Spleen (tissue), 7 donors: ENCODE measurements around the gene SLC25A43.

Source experiments
- POLR2A ChIP-seq, 3 donors: fragments of 450-650 bp; IDR thresholded peaks; one replicate each; pipeline ENCODE4 v1.5.1; 2017; ENCODE audit warnings: antibody characterized with exemption in 3 of 3, mild to moderate bottlenecking in 1 of 3
- TF ChIP-seq, protein P1 (sequence below), 11 experiments: fragments of 200-600 bp in 7 of 11; fragments of 450-650 bp in 4 of 11; sonication (generic) in 4 of 11; IDR thresholded peaks in 8 of 11; conservative IDR thresholded peaks in 3 of 11; 1 replicate in 7 of 11; 2 replicates in 4 of 11; pipeline versions ENCODE4 v1.4.0 to v1.8.0; 2016 to 2021; ENCODE audit warnings: antibody characterized with exemption in 11 of 11, inconsistent platforms in 4 of 11, mild to moderate bottlenecking in 1 of 11
- donor health status: DM: no; HTN: no; CAD: no; lungs with moderate emphysema.
- donor health status: DM: no; HTN: no; CAD: no.
- donor health status: DM: no; HTN: no; CAD: no.

DNA sequence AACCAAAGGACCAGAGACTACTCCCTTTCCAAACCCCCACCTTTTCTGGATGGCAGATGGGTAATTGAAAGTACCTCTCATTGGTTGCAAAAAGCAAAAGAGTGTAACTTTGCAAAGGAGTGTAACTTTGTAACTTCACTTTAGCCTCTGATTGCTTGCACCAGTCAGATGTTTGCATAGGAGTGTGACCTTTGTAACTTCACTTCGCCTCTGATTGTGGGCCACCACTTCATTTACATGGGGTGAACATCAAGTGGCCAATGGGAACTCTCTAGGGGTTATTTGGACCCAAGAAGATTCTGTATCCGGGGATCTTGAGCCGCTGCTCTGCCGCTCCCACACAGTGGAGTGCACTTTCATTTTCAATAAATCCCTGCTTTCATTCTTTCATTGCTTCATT lies 9.9 kb upstream of the SLC25A43 start:
- TF ChIP-seq, protein P1, sequence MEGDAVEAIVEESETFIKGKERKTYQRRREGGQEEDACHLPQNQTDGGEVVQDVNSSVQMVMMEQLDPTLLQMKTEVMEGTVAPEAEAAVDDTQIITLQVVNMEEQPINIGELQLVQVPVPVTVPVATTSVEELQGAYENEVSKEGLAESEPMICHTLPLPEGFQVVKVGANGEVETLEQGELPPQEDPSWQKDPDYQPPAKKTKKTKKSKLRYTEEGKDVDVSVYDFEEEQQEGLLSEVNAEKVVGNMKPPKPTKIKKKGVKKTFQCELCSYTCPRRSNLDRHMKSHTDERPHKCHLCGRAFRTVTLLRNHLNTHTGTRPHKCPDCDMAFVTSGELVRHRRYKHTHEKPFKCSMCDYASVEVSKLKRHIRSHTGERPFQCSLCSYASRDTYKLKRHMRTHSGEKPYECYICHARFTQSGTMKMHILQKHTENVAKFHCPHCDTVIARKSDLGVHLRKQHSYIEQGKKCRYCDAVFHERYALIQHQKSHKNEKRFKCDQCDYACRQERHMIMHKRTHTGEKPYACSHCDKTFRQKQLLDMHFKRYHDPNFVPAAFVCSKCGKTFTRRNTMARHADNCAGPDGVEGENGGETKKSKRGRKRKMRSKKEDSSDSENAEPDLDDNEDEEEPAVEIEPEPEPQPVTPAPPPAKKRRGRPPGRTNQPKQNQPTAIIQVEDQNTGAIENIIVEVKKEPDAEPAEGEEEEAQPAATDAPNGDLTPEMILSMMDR (IDR thresholded peaks at IDR 0.05 in 8 of 11, conservative IDR thresholded peaks at IDR 0.05 in 3 of 11) = no peak
- no peak for TF ChIP-seq POLR2A (IDR thresholded peaks at IDR 0.05)
